SKM-1 (cell line): Measurements from ENCODE around the gene HHEX.
A peak's percentile ranks its signal among the peaks of the same experiment; 100 is the strongest.
"Not testable (repeated sequence)": the region's sequence is repeated elsewhere in the genome, so short reads cannot be mapped to it uniquely, and the experiment has no call there.

Experiments
- DNase-seq: peaks from one replicate; lab custom pipeline; 2025; ENCODE audit not compliant: unreplicated experiment; lab: John Stamatoyannopoulos, UW

Gene HHEX

GRCh38 chr10:92689663-92690210 lies at the start of gene HHEX:
Gene HHEX, plus strand, starts transcription at chr10:92689955. Its CDS starts 32 bp downstream, at chr10:92689987.
- peak; percentile 57 for DNase-seq

GRCh38 chr10:92640107-92640506 lies 49.6 kb upstream of the HHEX start:
- DNase-seq = no peak

- no peak for DNase-seq
These were observed 48.3 kb upstream of the HHEX start for GRCh38 chr10:92641492-92641891.

GRCh38 chr10:92644921-92645320 lies 44.8 kb upstream of the HHEX start:
- DNase-seq = no peak

GRCh38 chr10:92650864-92651263 lies 38.9 kb upstream of the HHEX start:
- not testable (repeated sequence) for DNase-seq

GRCh38 chr10:92655426-92655825 lies 34.3 kb upstream of the HHEX start:
- DNase-seq = no peak

GRCh38 chr10:92656266-92656961 lies 33.3 kb upstream of the HHEX start:
- DNase-seq = no peak

- DNase-seq = no peak
These were observed 32.7 kb upstream of the HHEX start for GRCh38 chr10:92657024-92657423.

GRCh38 chr10:92662848-92663247 lies 26.9 kb upstream of the HHEX start:
- no peak for DNase-seq

GRCh38 chr10:92664322-92664721 lies 25.4 kb upstream of the HHEX start:
- DNase-seq = no peak

- no peak for DNase-seq
These were observed 22.7 kb upstream of the HHEX start for GRCh38 chr10:92667078-92667477.

- DNase-seq = no peak
These were observed 12.0 kb upstream of the HHEX start for GRCh38 chr10:92677708-92678107.

GRCh38 chr10:92678206-92678605 lies 11.5 kb upstream of the HHEX start:
- DNase-seq = peak; percentile 74

- no peak for DNase-seq
These were observed 8.4 kb upstream of the HHEX start for GRCh38 chr10:92681306-92681834.

GRCh38 chr10:92688573-92688926 lies 1.2 kb upstream of the HHEX start:
- DNase-seq = no peak

GRCh38 chr10:92688927-92689662 lies 660 bp upstream of the HHEX start:
- peak; percentile 41 for DNase-seq

GRCh38 chr10:92690211-92690914 lies 608 bp downstream of the HHEX start:
- peak; percentile 34 for DNase-seq

GRCh38 chr10:92690915-92691590 lies 1.3 kb downstream of the HHEX start:
- DNase-seq = no peak

- DNase-seq = peak; percentile 89
These were observed 1.9 kb downstream of the HHEX start for GRCh38 chr10:92691591-92692079.

- no peak for DNase-seq
These were observed 2.4 kb downstream of the HHEX start for GRCh38 chr10:92692080-92692671.
